Fibroblast of peridontal ligament (primary cell): Measurements from ENCODE around the gene GSDMA.

Source experiments
- DNase-seq: peaks from one replicate; pipeline ENCODE4 v3.0.0-alpha.2; 2010; ENCODE audit errors: extremely low read depth

GSDMA gene

DNA sequence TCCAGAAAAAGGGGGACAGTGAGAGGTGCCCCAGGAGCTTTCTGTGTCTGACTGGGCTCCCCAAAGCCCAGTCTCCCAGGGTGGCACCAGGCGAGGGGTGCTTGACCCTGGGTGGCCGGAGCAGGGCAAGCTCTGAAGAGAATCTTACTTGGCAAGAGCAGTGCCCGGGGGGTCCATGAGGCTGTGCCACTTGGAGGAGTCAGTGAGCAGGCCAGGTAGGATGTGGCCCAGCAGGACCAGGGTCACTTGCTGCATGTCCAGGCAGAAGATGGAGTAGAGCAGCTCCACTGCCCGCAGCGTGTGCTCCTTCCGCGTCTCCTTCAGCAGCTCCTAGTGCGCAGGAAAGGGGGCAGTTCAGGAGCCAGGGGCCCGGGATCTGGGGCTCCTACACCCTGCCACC, 59.7 kb downstream of the GSDMA start:
- no peak for DNase-seq

DNA sequence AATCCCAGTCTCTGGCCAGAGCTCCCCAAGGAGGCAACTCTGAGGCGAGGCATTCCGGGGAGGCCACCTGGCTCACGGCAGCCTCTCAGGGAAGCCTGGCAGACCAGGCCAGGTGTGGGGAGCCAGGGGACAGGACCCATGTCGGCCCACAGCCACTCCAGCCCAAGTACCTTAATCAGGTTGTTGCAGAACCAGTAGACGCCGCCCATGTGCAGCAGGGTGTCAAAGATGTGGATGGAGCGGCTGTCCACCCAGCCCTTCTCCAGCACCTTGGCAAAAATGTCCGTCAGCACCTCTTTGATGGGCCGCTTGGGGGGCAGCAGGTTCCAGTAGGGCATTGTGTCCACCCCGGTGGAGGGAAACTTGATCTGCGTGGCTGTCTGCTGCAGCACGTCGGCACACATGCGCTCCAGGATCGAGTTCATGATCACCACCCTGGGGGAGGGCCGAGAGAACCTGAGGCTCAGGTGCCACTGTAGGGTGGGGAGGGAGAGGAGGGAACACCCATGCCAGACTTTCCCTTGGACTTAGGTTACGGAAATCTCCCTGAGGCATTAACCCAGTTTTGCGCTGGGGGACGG, 60.2 kb downstream of the GSDMA start:
- DNase-seq, result no peak

DNA sequence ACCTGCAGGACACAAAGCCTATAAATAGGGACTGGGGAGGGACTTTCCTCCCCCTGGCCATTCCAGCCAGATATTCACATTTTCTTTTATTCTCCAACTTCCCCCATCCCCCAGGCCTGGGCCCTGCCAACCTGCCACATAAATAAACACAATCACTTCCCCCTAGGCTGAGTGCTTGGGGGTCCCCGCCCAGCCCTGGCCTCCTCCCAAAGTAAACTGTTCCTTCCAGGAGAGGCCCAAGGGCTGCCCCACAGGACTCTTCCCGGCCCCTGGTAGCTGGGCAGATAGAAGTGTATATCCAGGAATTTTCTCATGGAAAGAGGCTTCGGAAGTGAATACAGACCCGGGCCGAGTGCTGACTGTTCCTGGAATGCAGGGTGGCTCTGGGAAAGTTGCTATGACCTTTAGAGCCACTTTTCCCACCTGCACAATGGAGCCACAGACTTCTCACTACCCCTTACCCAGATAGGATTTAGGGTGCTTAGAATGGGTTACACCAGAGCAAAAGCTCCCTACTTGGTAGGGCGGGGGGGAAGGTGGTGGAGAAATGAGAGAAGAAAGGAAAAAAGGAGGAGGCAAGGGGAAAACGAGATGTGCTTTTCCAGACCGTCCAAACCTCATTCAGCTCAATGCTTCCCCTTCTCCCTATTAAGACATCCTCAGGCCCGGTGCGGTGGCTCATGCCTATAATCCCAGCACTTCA, 60.9 kb downstream of the GSDMA start:
- DNase-seq, result no peak

DNA sequence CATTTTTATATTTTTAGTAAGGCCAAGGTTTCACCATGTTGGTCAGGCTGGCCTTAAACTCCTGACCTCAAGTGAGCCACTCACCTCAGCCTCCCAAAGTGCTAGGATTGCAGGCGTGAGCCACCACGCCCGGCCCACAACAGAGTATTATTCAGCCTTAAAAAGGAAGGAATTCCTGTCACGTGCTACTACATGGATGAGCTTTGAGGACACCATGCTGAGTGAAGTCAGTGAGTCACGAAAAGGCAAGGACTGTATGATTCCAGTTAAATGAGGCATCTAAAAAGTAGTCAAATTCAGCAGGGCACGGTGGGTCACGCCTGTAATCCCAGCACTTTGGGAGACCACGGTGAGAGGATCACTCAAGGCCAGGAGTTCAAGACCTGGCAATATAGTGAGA, 62.1 kb downstream of the GSDMA start:
- no peak for DNase-seq

DNA sequence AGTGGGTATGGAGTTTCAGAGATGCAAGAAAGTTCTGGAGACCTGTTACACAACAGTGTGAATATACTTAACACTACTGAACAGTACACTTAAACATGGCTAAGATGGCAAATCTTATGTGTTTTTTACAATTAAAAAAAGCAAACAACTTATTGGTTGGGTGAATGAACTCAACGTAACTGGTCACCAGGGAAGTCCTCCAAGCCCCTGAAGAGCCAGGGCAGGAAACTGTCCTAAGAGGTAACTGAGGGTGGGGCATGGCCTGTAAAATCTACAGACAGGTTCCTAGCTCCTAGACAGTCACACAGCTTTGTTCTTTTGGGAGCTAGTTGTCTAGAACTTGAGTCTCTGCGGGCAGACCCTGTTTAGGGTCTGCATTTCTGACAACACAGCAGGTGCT, 62.8 kb downstream of the GSDMA start:
- no peak for DNase-seq

DNA sequence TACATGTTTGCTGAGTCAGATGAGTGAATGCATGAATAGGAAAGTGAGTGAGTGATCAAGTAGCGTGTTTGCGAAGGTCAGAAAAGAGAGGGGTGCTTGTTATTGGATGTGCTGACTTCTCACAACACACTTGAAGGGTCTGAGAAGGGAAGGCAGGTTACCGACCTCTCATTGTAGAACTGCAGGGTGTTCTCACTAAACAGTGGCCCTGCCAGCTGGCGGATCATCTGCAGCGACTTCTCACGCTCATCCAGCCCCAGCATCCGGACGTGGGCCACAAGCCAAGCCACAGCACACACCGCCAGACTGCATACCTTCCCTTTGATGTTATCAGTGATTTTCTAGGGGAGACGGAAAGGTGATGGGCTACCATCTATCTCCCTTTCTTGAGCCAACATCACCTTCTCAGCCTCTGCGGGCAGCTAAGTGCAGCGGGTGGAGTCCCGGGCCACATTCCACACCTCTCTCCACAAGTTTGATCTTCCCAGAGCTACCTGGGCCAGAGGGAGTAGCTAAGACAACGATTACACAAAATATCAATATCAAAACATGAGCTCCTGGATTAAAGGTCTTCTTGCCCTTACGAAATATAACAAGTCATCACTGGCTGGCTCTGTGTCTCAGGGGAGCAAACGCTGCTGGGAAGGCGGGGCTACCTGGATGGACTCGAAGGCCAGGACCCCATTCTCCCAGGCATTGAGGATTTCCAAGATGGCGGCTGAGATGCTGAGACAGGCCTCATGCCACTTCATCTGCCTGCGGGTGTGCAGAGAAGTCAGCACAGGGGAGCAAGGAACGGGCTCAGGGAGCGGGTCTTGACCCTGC, 63.4 kb downstream of the GSDMA start:
- DNase-seq, result no peak

DNA sequence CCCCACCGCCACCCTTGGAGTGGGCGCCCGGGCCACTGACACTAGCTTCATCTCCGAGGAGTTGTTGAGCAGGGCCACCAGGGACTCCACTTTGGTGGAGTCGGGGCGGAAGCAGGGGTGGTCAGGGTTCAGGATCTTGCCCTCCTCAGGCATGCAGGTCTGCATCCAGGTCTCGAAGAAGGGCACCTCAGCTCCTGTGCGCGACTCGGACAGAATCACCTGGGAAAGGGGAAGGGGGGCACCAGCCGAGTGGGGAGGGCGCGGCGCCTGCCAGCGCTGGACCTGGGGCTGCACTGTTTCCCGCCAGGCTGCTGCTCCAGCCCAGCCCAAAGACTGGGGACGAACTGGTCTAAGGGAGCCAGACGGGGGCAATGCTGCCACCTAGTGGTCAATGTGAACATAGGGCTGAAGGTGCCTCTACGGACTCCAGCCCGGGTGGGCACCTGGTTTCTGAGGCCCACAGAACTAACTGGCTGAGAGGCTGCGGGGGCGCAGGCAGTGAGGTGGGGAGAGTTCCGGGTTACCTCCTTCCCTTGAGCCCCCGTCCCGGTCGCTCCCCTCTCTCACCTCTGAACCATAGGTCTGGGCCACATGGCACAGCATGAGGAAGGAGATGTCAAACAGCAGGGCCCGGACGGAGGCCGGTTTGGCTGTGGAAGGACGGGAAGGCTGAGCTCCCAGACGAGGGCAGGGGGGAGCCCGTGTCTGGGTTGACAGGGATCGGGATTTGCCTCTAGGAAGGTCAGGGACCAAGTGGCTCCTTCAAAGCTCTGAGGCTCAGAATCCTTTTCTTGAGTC, 64.2 kb downstream of the GSDMA start:
- peak; percentile 76 for DNase-seq
